Measurements from ENCODE around the gene PRKAR2A. TPM values are rescaled to one million over a fixed set of nuclear protein-coding genes. Genes with fewer than 3 reads are reported as not detected.

PRKAR2A gene
- total and polyA plus RNA-seq, 4 donors, result 12.1 to 28.5 (median 13.9) TPM

DNA sequence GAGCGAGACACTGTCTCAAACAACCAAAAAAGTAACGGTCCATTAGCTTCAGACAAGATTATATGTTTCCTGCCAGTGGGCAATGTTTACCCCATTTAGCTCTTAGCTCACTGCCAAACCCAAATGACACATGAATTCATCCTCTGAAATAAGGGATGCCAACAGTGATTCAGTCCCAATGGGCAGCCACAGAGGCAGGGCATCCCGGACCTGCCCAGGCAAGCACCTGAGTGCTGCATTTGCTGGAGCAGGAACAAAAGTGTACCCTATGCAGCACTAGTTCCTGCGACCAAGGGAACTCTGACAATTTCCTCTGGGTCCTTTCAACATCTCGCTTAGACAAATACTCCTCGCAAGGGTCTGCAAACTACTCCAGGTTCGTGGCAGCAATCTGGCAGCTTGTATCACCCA, 138.6 kb downstream of the PRKAR2A start:
- Histone ChIP-seq H3K36me3 (ENCODE audit: control insufficient read depth in 4 of 4, insufficient read depth in 3 of 4, low read depth in 1 of 4, low read length in 3 of 4) (peaks cover 4 to 23% (median 9%) of the 10 kb centered on the region in 4 donors), H3K27ac (ENCODE audit: low read depth in 1 of 2, low read length in 2 of 2) (no peak overlapping the region), H3K4me1 (ENCODE audit: control insufficient read depth in 4 of 4, insufficient read depth in 4 of 4, low read length in 3 of 4) (peaks cover 0 to 8% (median 0%) of the 10 kb centered on the region in 4 donors), H3K4me3 (ENCODE audit: low read depth in 1 of 3, low read length in 3 of 3) (no peak overlapping the region), H3K9me3 (ENCODE audit: control insufficient read depth in 4 of 4, low read length in 3 of 4) (no peaks in the 10 kb centered on the region), H3K9ac (ENCODE audit: low read depth in 1 of 2, low read length in 2 of 2) (no peak overlapping the region), H3K27me3 (ENCODE audit: control insufficient read depth in 4 of 4, insufficient read depth in 4 of 4, low read length in 3 of 4) (no peaks in the 10 kb centered on the region)
- DNase-seq (ENCODE audit: low spot score), result no peak
- WGBS, result 81% methylated on average over 7 of the region's 7 CpGs
- no peak for TF ChIP-seq HNF4A (conservative IDR thresholded peaks at IDR 0.05)
- TF ChIP-seq, protein P1, sequence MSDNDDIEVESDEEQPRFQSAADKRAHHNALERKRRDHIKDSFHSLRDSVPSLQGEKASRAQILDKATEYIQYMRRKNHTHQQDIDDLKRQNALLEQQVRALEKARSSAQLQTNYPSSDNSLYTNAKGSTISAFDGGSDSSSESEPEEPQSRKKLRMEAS (IDR thresholded peaks at IDR 0.05), result no peak
- TF ChIP-seq HNF4G (IDR thresholded peaks at IDR 0.05), result no peak
- no peak for TF ChIP-seq FOXA2 (IDR thresholded peaks at IDR 0.05)
- TF ChIP-seq, protein P2, sequence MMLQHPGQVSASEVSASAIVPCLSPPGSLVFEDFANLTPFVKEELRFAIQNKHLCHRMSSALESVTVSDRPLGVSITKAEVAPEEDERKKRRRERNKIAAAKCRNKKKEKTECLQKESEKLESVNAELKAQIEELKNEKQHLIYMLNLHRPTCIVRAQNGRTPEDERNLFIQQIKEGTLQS (IDR thresholded peaks at IDR 0.05), result no peak
- TF ChIP-seq FOXA1 (IDR thresholded peaks at IDR 0.05), result no peak
- TF ChIP-seq, protein P3, sequence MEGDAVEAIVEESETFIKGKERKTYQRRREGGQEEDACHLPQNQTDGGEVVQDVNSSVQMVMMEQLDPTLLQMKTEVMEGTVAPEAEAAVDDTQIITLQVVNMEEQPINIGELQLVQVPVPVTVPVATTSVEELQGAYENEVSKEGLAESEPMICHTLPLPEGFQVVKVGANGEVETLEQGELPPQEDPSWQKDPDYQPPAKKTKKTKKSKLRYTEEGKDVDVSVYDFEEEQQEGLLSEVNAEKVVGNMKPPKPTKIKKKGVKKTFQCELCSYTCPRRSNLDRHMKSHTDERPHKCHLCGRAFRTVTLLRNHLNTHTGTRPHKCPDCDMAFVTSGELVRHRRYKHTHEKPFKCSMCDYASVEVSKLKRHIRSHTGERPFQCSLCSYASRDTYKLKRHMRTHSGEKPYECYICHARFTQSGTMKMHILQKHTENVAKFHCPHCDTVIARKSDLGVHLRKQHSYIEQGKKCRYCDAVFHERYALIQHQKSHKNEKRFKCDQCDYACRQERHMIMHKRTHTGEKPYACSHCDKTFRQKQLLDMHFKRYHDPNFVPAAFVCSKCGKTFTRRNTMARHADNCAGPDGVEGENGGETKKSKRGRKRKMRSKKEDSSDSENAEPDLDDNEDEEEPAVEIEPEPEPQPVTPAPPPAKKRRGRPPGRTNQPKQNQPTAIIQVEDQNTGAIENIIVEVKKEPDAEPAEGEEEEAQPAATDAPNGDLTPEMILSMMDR (IDR thresholded peaks at IDR 0.05; ENCODE audit: low read depth, low read length, missing input control), result no peak
- TF ChIP-seq SP1 (IDR thresholded peaks at IDR 0.05), result no peak
- no peak for TF ChIP-seq RXRA (IDR thresholded peaks at IDR 0.05)
- TF ChIP-seq EGR1 (IDR thresholded peaks at IDR 0.05; ENCODE audit: low read depth in 2 of 2), result no peak
- TF ChIP-seq YY1 (IDR thresholded peaks at IDR 0.05), result no peak
- no peak for TF ChIP-seq NR2F2 (IDR thresholded peaks at IDR 0.05)
- no peak for TF ChIP-seq TAF1 (conservative IDR thresholded peaks at IDR 0.05)
- no peak for TF ChIP-seq GABPA (IDR thresholded peaks at IDR 0.05 in 1 of 2, conservative IDR thresholded peaks at IDR 0.05 in 1 of 2)

DNA sequence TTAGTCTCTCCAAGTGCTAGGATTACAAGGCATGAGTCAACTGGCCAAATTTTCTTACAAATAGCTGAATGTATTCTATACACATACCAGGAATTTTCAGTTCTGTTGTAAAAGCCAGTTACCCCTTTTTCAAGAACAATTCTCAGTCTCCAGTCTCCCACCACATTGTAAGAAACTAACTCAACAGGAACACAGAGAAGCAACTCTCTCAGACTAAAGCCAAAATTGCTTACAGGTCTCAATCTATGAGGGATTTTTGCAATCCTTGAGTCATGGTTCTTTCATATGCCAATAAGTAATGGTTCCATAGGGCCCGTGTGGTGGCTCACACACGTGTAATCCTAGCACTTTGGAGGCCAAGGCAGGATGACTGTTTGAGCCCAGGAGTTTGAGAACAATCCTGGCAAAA, 139.2 kb downstream of the PRKAR2A start:
- H3K27ac ChIP-seq (ENCODE audit: low read depth in 1 of 2, low read length in 2 of 2), result no peak overlapping the region
- no peaks in the 10 kb centered on the region for H3K9me3 ChIP-seq (ENCODE audit: control insufficient read depth in 4 of 4, low read length in 3 of 4)
- peaks cover 0 to 8% (median 0%) of the 10 kb centered on the region in 4 donors for H3K4me1 ChIP-seq (ENCODE audit: control insufficient read depth in 4 of 4, insufficient read depth in 4 of 4, low read length in 3 of 4)
- DNase-seq (ENCODE audit: low spot score), result no peak
- H3K36me3 ChIP-seq (ENCODE audit: control insufficient read depth in 4 of 4, insufficient read depth in 3 of 4, low read depth in 1 of 4, low read length in 3 of 4), result peaks cover 4 to 23% (median 9%) of the 10 kb centered on the region in 4 donors
- WGBS, result 80% methylated on average over 2 of the region's 2 CpGs
- TF ChIP-seq, protein P2 (IDR thresholded peaks at IDR 0.05), result no peak
- TF ChIP-seq, protein P4, sequence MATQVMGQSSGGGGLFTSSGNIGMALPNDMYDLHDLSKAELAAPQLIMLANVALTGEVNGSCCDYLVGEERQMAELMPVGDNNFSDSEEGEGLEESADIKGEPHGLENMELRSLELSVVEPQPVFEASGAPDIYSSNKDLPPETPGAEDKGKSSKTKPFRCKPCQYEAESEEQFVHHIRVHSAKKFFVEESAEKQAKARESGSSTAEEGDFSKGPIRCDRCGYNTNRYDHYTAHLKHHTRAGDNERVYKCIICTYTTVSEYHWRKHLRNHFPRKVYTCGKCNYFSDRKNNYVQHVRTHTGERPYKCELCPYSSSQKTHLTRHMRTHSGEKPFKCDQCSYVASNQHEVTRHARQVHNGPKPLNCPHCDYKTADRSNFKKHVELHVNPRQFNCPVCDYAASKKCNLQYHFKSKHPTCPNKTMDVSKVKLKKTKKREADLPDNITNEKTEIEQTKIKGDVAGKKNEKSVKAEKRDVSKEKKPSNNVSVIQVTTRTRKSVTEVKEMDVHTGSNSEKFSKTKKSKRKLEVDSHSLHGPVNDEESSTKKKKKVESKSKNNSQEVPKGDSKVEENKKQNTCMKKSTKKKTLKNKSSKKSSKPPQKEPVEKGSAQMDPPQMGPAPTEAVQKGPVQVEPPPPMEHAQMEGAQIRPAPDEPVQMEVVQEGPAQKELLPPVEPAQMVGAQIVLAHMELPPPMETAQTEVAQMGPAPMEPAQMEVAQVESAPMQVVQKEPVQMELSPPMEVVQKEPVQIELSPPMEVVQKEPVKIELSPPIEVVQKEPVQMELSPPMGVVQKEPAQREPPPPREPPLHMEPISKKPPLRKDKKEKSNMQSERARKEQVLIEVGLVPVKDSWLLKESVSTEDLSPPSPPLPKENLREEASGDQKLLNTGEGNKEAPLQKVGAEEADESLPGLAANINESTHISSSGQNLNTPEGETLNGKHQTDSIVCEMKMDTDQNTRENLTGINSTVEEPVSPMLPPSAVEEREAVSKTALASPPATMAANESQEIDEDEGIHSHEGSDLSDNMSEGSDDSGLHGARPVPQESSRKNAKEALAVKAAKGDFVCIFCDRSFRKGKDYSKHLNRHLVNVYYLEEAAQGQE (IDR thresholded peaks at IDR 0.05), result no peak
- no peak for TF ChIP-seq SP1 (IDR thresholded peaks at IDR 0.05)
- TF ChIP-seq RXRA (IDR thresholded peaks at IDR 0.05), result no peak
- TF ChIP-seq, protein P1 (IDR thresholded peaks at IDR 0.05), result no peak
- no peak for TF ChIP-seq TAF1 (conservative IDR thresholded peaks at IDR 0.05)
- TF ChIP-seq, protein P5, sequence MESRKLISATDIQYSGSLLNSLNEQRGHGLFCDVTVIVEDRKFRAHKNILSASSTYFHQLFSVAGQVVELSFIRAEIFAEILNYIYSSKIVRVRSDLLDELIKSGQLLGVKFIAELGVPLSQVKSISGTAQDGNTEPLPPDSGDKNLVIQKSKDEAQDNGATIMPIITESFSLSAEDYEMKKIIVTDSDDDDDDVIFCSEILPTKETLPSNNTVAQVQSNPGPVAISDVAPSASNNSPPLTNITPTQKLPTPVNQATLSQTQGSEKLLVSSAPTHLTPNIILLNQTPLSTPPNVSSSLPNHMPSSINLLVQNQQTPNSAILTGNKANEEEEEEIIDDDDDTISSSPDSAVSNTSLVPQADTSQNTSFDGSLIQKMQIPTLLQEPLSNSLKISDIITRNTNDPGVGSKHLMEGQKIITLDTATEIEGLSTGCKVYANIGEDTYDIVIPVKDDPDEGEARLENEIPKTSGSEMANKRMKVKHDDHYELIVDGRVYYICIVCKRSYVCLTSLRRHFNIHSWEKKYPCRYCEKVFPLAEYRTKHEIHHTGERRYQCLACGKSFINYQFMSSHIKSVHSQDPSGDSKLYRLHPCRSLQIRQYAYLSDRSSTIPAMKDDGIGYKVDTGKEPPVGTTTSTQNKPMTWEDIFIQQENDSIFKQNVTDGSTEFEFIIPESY (IDR thresholded peaks at IDR 0.05), result no peak
- TF ChIP-seq RAD21 (IDR thresholded peaks at IDR 0.05), result no peak
- no peak overlapping the region for H3K4me3 ChIP-seq (ENCODE audit: low read depth in 1 of 3, low read length in 3 of 3)
- H3K9ac ChIP-seq (ENCODE audit: low read depth in 1 of 2, low read length in 2 of 2), result no peak overlapping the region
- H3K27me3 ChIP-seq (ENCODE audit: control insufficient read depth in 4 of 4, insufficient read depth in 4 of 4, low read length in 3 of 4), result no peaks in the 10 kb centered on the region

Measured in liver (tissue), 9 donors.